NCI-H2196 (cell line): ENCODE data around the gene GLB1L3.
"Not testable (repeated sequence)": the region's sequence is repeated elsewhere in the genome, so short reads cannot be mapped to it uniquely, and the experiment has no call there.

Source experiments
- DNase-seq: peaks from one replicate; lab custom pipeline; 2025; ENCODE audit not compliant: unreplicated experiment; lab: John Stamatoyannopoulos, UW

Gene GLB1L3

DNA sequence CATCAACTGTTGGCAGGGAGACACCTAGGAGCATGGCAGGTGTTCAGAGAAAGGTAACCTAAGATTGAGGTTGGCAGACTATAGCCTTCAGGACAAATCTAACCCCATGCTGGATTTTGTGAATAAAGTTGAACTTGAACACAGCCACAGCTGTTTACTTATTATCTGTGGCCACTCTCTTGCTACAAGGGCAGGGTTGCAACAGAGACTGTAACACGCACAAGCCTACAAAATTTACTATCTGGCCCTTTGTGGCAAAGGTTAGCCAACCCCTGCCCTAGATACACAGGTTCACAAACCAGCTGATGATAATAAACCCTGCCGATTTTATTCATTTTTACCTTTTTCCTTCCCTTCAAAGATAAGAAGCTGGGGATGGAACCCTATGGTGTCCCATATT is 25.5 kb upstream of the GLB1L3 start:
- no peak for DNase-seq

DNA sequence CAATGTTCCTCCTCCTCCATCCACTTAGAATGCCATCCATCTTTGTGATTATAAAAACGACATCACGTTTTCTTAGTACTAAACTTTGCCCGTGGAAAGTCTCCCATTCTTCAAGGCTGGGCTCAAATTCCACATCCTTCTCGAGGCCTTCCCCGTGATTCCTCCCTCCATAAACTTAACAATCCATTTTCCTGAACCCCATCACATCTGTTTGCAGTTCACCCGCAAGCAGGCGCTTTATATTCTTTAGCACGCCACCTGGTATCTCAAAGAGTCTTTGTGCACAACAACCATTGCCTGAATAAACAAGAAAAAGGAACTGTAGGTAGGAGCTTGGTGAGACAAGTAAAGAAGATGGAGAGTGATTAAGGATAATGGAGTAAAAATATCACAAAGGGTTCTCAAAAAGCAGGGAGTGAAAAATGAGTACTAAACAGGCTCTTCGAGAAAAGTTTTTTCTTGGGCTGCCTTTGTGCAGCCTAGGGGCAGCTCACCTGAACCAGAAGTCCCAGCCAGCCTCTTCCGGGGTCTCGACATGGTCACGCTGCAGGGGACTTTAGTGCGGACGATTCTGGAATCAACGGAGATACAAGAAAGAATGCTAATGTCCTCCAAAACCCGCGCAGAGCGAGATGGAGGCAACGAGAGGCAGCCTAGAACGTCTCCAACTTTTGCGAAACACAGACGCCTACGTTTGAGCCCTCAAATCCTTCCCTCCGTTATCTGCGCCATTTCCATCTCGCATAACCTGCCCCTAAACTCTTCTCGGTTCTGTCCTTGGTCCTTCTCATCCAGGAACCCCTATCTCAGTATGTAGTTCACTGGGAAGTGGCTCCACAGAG is 23.6 kb upstream of the GLB1L3 start:
- no peak for DNase-seq

DNA sequence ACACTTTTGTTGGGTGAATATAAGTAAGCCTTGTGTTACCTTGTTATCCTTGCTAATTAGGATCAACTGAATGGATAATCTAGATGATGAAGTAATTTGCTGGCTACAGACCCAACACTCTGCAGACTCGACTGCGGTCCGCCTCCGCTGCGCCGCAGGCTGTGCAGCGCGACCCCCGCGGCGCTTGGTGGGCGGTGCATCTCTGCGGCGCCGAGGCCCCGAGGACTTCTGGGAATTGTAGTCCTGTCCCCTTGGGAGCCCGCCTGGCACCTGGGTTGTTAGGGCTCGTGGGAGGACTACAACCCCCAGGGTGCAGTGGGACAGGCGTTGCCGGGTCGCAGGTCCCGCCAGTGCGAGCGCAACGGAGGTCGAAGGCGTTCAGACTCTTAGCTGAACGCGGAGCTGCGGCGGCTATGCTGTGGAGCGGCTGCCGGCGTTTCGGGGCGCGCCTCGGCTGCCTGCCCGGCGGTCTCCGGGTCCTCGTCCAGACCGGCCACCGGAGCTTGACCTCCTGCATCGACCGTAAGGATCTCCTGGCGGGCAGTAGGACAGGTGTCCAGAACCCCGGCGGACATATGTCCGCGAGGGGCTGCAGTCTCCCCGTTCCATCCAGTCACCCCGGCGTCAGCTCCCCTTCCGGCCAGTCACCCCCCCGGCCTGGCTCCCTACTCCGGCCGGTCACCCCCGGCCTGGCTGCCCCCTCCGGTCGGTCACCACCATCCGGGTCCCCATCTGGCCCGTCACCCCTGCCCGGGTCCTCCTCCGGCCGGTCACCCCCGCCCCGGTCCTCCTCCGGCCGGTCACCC is 22.8 kb upstream of the GLB1L3 start, which contains the start of the genes ACAD8 and THYN1:
ACAD8 (plus strand) TSS at position 381 of the 806 bp plus-strand sequence; CDS start at position 414, 33 bp downstream.
THYN1 (minus strand) TSS at position 165 of the 806 bp plus-strand sequence. CDS start 470 bp downstream, outside the sequence.
- peak; percentile 96 for DNase-seq

DNA sequence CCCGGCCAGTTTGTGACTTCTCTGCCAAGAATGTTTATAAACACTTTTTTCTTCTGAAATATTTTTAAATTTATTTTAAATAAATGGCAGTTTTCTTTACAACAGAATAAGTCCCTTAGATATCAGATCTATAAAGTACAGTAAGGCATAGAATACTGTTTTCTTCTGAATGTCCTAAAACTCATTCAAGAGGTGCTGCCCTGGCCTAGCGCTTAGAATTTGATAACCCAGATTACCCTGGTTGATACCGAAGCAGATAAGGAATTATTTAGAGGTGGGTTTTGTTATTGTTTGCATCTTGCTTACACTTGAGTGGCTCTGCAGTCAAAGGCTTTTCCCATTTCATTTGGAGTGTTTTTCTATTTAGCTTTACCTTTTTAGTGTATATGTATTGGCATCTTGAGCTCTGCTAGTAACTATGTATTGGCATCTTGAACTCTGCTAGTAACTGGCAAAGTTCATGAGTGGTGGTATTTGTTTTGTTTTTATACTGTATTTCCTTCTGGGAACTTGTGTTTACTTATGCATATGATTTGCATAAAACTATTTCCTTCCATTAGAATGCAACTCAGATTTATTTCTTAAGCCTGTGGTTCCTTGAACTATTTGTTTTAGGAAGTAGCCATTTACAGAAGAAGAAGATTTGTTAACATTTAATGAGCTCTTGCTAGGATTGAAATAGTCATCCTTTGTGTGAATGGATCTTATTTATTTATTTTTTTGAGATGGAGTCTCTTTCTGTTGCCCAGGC is 21.6 kb upstream of the GLB1L3 start:
- DNase-seq, result no peak

DNA sequence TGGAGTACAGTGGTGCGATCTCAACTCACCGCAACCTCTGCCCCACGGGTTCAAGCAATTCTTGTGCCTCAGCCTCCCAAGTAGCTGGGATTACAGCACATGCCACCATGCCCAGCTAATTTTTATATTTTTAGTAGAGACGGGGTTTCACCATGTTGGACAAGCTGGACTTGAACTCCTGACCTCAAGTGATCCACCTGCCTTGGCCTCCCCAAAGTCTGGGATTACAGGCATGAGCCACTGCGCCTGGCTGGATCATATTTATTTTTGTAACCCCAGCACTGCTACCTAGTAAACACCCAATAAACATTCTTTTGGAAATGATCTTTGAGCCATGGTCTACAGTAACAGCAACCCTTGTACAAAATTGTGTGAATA is 21.0 kb upstream of the GLB1L3 start:
- not testable (repeated sequence) for DNase-seq

DNA sequence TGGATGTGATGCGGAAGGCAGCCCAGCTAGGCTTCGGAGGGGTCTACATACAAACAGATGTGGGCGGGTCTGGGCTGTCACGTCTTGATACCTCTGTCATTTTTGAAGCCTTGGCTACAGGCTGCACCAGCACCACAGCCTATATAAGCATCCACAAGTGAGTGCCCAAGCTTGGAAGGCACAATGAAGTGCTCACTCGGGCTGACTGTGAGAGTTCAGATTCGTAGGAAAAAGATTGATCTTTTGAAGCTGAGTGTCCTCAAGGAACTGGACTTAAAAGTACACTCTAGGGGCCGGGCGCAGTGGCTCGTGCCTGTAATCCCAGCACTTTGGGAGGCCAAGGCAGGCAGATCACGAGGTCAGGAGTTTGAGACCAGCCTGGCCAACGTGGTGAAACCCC is 19.1 kb upstream of the GLB1L3 start:
- no peak for DNase-seq

DNA sequence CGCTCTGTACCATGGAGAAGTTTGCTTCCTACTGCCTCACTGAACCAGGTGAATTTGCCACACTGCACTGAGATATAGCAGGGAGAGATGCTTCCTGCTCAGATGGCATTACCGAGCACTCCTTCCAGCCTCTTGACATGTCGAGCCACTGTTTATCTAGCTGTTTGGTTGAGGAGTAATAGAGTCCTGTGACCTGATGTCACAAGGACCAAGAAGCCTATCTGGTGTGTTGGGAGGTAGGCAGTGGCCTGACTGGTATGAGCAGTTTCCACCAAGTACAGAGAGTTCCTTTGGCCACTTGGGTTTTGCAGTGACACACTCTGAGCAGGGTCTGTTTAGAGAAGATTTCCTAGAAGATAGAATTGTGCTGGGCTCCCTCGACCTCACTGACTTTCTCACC is 17.6 kb upstream of the GLB1L3 start:
- no peak for DNase-seq

DNA sequence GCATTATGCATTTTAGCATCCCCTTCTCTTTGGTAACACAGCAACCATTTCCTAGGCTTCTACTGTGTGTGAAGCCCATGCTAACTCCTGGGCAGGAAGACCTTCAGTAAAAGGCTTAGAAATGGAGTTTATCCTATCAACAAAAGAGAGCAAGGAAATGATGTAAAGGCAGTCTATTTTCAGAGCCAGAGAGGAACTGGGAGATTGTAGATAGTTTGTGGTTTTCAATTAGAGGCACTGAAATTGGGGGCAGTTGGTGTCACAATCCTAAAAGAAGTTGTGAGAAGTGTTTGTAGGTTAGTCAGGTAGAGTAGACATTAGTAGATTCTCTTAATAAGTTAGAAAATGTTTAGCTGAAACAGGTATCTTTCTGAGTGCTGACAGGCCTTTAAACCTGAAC is 15.7 kb upstream of the GLB1L3 start:
- DNase-seq, result no peak

DNA sequence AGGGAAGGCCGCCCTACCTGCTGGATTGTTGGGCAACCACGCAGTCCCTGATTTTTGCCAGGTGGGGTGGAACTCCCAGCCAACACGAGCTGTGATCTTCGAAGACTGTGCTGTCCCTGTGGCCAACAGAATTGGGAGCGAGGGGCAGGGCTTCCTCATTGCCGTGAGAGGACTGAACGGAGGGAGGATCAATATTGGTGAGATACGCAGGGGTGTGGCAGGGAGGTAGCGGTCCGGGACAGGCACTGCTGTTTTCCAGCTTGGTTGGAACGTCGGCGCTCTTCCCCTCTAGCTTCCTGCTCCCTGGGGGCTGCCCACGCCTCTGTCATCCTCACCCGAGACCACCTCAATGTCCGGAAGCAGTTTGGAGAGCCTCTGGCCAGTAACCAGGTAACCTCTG is 15.2 kb upstream of the GLB1L3 start:
- DNase-seq, result no peak

DNA sequence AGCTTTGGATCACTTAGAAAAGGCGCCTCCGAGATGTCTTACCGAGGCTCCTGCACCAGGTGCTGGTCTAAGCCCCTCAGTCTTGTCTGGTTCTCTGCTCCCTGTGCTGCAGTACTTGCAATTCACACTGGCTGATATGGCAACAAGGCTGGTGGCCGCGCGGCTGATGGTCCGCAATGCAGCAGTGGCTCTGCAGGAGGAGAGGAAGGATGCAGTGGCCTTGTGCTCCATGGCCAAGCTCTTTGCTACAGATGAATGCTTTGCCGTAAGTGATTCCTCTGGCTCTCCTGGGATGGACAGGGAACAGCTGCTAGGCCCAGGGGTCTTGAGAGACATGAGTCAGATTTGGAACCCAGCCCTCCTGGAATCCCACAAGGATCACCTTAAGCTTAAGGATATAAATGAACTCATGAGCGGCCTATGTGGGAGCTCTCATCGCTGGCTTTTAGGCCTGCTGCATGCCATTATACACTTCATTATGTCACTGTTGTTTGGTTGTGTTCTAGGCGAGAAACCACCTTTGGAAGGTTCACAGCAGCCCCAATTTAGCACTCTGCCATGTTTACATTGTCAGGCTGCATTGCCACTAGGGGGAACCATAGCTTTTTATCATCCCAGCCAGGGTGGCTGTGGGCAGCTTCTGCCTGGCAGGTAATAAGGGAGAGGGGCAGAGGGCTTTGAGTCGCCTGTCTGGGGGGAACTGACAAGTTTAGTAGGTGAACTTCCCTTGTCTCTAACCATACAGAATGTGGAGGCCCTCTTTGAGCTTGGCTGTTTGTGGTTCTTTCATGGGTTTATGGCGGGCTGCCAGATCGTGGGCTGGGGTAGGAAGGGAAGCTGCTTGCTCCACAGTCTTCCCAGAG is 14.3 kb upstream of the GLB1L3 start:
- peak; percentile 29 for DNase-seq

DNA sequence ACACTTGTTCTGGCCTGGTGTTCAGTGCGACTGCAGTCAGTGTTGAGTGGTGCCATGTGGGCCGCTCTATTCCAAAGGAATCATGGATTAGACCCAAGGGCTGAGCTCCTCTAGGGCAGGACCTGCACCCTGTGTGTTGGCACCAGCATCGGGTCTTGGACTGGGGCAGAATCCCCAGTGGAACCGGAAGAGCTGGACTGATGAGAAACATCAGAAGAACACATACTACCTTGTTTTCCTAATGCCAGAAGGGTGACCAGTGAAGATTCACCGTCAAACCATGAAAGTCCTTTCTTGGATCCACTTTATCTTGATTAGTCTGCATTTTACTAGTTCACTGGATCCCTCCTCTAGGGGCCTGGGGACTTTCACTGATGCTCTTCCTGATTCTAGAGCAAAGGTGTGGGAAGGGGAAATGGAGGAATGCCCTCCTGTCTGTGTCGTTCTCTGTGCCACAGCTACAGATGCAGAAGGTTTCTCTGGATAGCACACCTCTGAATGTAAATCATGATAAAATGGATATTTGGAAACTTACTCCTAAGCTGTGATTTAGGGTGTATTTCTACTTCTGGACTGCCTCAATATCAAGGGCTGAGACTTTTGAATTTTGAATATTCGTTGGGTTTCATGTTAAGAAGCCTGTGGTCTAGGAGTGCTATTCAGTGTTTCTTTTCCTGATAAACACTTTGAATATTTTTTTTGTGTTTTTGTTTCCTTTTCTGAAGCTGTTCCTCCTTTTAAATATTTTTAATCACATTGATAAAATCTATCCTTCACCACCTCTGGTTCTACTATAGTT is 11.0 kb upstream of the GLB1L3 start:
- no peak for DNase-seq

DNA sequence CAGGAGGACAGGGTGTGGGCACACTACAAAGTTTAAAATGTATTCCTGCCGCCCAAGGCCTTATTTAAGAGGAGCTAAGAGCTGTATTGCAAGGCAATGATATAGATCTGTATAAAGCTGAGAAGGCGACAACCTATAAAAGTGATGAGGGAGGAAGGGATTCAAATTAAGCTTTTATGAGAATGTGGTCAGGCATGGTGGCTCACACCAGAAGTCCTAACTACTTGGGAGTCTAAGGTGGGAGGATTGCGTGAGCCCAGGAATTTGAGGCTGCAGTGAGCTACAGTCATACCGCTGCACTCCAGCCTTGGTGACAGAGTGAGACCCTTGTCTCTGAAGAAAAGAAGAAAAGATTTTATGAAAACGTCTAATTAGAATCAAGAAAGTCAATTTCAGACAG is 9.7 kb upstream of the GLB1L3 start:
- DNase-seq, result no peak

DNA sequence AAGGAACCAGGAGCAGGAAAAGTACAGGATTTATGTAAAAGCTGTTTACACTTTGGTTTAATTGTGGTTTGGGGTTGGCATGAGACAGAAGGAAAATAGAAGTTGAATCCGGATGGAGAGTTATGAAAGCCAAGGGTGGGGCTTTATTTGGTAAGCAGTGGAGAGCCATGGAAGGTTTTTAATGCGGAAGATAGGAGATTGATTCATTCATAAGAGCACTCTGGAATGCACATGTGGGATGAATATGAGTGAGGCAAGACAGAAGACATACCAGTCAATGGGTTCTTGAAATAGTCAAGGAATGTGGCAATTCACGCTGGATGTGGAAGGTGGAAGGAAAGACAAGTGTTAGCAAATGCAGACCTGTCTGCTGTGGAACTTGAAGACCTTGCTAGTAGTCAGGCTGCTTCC is 9.3 kb upstream of the GLB1L3 start:
- DNase-seq, result no peak

DNA sequence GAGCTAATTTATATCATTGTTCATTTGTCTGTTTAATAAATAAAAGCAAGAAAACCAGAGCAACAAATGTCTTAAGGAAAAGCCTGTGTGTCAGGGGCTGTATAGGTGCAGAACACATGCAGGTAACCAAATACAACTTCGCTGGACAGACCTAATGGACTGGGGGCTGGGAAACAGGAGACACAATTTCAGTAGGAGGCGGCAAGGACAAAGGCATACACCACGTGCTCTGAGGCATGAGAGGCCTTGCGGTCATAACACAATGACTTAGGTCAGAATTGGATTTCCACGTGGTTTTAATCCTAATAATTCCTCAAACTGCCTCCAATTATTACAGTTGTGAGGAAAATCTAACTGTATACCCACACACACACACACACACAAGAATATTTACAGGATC is 8.7 kb upstream of the GLB1L3 start:
- DNase-seq, result no peak

DNA sequence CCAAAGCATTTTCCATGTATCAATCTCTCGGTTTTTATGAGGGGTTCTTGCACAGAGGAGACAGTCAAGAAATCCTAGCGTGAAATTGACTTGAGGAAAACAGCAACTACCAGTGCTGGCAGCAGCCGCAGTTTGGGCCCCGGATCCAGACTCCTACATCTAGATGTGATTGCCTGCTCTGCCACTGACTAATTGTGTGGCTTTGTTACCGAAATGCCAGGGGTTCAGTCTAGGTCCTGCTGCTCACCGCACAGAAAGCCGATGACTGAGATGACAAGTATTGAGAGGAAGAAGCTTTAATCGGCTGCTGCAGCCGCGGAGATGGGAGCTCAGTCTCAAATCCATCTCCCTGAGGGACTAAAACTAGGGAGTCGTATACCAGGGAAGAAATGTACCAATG is 8.2 kb upstream of the GLB1L3 start:
- no peak for DNase-seq

DNA sequence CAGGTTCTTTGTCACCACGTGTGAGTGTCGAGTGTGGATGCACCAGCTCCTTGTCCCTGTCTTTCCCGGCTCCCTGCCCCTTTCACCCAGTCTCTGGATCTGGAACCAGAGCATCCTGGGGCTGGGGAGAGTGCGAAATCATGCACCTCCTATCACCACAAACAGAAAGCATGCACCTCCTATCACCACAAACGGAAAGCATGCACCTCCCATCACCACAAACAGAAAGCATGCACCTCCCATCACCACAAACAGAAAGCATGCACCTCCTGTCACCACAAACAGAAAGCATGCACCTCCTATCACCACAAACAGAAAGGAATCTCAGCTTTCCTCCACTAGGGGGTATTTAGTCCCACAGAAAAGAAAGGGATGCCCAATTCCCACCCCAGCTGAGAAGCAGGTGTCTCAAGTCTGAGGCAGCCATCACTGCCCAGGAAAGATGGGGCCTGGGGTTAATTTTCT is 5.9 kb upstream of the GLB1L3 start:
- DNase-seq, result no peak

DNA sequence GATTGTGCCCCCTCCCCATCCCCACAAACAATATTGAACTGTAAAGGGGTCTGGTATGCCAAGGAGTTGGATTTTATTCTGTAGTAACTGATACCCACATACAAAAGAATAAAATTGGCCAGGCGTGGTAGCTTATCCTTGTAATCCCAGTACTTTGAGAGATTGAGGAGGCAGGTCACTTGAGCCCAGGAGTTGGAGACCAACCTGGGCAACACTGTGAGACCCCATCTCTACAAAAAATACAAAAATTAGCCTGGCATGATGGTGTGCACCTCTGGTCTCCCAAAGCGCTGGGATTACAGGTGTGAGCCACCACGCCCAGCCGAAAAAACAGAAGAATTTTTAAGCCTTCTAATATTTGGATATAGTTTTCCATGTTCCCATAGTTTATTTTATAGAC is 4.2 kb upstream of the GLB1L3 start:
- no peak for DNase-seq

DNA sequence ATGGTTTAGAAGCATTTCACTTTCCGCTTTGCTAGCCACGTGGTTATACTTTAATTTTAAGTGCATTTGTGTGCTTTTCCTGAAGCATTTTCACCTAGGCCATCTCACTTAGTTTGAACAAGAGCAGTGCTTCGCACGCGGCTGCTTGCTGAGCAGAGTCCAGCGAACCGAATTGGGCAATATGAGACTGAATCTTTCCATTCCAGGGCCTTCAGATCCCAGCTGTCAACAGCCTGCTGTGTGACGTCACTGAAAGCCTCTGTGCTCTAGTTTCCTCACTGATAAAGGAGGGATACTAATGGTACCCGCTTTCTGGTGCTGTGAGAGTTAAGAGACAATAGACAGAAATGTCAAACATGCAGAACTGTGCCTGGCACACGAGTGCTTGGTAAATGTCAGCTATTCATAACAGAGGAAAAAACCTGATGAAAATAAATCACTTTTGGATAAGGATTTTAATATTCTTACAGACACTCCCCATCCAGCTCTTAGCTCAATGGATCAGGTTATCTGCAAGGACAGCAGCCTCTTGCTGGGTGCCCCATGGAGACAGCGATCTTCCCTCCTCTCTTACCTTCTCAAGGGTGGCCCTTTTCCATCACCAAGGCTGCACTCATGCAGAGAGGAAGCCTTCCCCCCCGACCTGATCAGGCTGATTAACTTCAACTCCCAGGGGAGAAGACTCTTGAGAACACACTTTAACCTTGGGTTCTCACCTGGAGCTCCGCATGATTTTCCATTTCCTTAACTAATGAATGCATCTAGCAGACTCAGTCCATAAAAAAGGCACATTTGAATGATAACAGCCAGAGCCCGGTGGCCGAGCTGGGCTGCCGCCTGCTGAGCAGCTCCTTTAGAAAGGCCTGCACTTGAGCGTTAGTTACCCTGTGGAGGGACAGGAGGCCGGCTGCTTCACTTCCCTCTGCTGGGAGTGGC is 3.5 kb upstream of the GLB1L3 start:
- DNase-seq, result no peak
